ENCODE results near the gene CDH4.
"Not testable (repeated sequence)": the region's sequence is repeated elsewhere in the genome, so short reads cannot be mapped to it uniquely, and the experiment has no call there.

Gene CDH4

GRCh38 chr20:61844621-61845020, 592.6 kb downstream of the CDH4 start:
- no peak for FAIRE-seq

GRCh38 chr20:61845233-61845671, 593.2 kb downstream of the CDH4 start:
- FAIRE-seq, result no peak

GRCh38 chr20:61846074-61846473, 594.0 kb downstream of the CDH4 start:
- FAIRE-seq, result no peak

GRCh38 chr20:61846741-61847419, 594.8 kb downstream of the CDH4 start:
- FAIRE-seq, result no peak

GRCh38 chr20:61847420-61847748, 595.3 kb downstream of the CDH4 start:
- no peak for FAIRE-seq

GRCh38 chr20:61847986-61848385, 595.9 kb downstream of the CDH4 start:
- FAIRE-seq, result no peak

- no peak for FAIRE-seq
Measured at GRCh38 chr20:61848851-61849250, 596.8 kb downstream of the CDH4 start.

GRCh38 chr20:61849376-61849775, 597.3 kb downstream of the CDH4 start:
- FAIRE-seq, result no peak

GRCh38 chr20:61849822-61850221, 597.8 kb downstream of the CDH4 start:
- FAIRE-seq, result no peak

GRCh38 chr20:61850457-61850856, 598.4 kb downstream of the CDH4 start:
- no peak for FAIRE-seq

GRCh38 chr20:61850926-61851900, 599.2 kb downstream of the CDH4 start:
- FAIRE-seq, result no peak

- no peak for FAIRE-seq
Measured at GRCh38 chr20:61852268-61853072, 600.4 kb downstream of the CDH4 start.

- FAIRE-seq, result no peak
Measured at GRCh38 chr20:61853073-61854005, 601.3 kb downstream of the CDH4 start.

- not testable (repeated sequence) for FAIRE-seq
Measured at GRCh38 chr20:61854538-61854937, 602.5 kb downstream of the CDH4 start.

GRCh38 chr20:61855286-61855685, 603.2 kb downstream of the CDH4 start:
- no peak for FAIRE-seq

- FAIRE-seq, result no peak
Measured at GRCh38 chr20:61856626-61857413, 604.8 kb downstream of the CDH4 start.

- no peak for FAIRE-seq
Measured at GRCh38 chr20:61857414-61857775, 605.3 kb downstream of the CDH4 start.

- FAIRE-seq, result no peak
Measured at GRCh38 chr20:61857884-61858283, 605.8 kb downstream of the CDH4 start.

- no peak for FAIRE-seq
Measured at GRCh38 chr20:61859767-61860166, 607.7 kb downstream of the CDH4 start.

GRCh38 chr20:61860260-61860987, 608.4 kb downstream of the CDH4 start:
- no peak for FAIRE-seq
